TTC549 (cell line): ENCODE results near the gene GLRX2.
"Not testable (repeated sequence)": the region's sequence is repeated elsewhere in the genome, so short reads cannot be mapped to it uniquely, and the experiment has no call there.

Experiments
- FAIRE-seq: peaks from 2 replicates; lab custom pipeline; 2012; peaks lifted over from hg19 to GRCh38; lab: Jason Lieb, UNC

The GLRX2 gene, protein sequence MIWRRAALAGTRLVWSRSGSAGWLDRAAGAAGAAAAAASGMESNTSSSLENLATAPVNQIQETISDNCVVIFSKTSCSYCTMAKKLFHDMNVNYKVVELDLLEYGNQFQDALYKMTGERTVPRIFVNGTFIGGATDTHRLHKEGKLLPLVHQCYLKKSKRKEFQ

DNA sequence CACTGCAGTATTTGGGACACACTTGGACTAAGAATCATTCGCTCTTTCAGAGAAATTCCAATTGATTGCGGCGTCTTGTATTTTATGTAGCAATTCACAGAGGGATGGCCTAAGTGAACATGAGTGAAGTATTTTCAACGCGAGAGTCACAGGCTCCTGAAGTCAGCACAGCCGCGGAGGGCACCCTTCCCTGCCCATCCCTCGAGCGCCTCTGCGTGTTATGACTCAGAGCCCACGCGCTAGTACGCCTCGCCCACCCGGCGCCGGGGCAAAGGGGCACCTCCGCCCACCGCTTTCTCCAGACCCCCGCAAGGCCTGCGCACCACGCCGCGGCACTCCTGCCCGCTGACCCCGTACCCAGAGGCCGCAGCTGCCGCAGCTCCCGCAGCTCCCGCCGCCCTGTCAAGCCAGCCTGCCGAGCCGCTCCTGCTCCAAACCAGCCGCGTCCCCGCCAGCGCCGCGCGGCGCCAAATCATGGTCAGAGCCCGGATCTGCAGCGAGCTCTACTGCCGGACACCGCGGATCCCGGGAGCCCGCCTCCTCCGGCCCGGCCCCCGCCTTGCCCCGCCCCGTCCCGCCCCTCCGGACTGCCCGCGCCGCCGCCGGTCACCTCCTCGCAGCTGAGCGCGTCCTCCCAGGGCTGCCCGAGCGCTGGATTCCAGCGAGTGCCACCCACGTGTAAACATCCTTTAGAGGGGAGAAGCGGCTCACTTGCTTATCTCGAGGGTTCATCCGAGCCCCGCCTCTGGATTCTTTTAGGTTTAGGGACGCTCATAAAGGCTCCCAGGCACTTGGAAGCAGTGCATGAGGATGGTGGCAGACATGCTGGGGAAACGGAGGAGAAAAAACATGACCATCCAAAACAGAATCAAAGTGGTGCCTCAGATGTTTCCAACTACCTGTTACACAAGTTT lies at the start of gene GLRX2:
TSS of gene GLRX2 (minus strand) at position 508 of the 914 bp plus-strand sequence. CDS start at position 476, 32 bp downstream.
- no peak for FAIRE-seq

DNA sequence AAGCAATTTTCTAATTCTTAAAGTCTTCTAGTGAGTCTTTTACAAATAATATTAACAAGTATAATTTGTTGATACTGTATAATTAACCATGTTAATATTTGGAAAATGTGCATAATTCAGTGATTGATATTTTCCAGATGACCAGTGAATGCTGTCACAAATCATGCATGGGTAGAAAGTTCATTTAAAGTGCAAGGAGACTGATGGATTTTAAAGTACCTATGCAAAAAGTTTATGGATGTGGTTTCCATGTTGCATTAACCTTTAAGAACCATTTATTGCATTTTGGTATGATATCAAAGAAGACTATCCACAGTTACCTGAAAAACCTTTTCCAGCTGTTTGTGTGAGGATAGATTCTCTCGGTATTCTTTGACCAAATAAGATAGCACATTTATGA lies 39.8 kb upstream of the GLRX2 start:
- peak; percentile 78 for FAIRE-seq

DNA sequence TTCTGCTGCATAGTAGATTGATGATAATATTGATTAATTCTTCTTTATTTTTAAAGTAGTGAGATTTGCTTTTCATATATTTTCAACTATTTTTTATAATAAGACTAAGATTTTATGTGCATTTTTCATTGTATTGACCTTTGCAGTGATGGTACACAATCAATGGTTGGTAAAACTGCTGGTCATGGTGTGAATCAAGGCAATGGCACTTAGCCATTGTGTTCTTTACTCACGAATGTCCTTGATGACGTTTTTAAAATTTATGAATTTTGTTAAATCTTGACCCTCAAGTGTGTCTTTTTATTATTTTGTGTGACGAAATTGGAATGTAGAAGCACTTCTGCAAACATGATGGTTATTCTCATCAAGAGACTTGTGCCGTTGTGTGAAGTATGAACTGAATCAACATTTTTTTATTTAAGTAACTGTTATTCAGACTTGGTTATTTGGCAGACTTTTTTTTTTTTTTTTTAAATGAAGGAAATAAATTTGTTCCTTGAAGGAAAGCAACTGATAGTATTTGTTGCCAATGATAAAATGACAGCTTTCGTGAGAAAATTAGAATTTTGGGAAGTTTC lies 39.2 kb upstream of the GLRX2 start:
- FAIRE-seq = no peak

DNA sequence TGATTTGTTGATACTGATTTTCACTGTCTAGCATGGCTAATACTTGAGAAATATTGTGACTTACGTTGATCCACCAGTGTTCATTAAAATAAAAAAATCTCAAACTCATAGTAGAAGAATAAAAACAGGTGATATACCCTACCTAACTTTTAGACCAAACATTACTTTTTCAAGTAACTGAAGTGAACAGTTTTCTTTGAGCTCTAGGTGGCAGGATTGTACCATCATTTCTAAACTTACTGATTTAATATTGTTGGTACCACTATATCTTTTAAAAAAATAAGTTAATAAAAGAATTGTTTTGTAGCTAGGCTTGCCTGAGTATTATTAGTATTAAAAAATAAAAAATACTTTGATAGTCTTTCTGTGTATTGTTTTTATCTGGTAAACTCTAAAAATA lies 38.1 kb upstream of the GLRX2 start:
- FAIRE-seq = peak; percentile 98

DNA sequence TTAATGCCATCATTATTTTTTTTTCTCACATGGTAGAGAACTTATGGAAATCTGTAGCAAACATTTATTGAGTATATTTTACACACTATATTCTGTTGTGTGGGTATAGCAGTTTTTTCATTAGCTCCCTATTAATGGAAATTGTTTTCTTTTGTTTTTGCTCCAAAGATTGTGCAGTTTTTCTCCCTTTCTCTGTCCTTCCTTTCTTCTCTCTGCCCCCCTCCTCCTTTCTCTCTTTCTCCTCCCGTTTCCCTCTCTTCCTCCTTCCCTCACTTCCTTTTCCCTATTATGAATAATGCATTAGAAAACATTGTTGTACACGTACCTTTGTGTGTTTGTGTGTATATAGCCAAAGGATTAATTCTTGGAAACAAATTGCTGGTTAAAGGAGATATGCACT lies 37.2 kb upstream of the GLRX2 start:
- FAIRE-seq = no peak

DNA sequence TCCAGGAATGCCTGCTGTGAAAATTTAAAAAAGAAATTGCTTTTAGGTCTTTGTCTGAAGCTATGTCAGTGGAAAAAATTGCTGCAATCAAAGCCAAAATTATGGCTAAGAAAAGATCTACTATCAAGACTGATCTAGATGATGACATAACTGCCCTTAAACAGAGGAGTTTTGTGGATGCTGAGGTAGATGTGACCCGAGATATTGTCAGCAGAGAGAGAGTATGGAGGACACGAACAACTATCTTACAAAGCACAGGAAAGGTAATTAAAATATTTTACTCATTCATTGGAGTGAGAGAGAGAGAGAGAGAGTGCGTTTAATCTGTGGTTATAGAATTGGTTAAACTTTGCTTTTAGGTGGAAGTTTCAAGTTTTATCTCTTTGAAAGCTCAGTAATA lies 36.6 kb upstream of the GLRX2 start:
- no peak for FAIRE-seq

DNA sequence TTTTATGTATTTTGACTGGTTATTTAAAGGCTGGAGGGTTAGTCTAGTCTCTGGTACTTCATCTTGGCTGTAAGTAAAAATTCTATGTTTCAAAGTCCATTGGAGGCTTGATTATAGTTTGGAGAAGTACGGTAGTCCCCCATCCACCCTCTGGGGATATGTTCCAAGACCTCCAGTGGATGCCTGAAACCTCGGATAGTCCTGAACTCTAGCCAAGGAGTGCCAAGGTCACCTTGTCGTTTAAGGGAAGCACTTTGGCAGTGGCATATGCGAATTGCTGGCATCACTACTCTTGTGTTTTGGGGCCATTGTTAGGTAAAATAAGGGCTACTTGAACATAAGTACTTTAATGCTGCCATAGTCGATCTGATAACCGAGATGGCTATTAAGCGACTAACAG lies 35.0 kb upstream of the GLRX2 start:
- FAIRE-seq = no peak

DNA sequence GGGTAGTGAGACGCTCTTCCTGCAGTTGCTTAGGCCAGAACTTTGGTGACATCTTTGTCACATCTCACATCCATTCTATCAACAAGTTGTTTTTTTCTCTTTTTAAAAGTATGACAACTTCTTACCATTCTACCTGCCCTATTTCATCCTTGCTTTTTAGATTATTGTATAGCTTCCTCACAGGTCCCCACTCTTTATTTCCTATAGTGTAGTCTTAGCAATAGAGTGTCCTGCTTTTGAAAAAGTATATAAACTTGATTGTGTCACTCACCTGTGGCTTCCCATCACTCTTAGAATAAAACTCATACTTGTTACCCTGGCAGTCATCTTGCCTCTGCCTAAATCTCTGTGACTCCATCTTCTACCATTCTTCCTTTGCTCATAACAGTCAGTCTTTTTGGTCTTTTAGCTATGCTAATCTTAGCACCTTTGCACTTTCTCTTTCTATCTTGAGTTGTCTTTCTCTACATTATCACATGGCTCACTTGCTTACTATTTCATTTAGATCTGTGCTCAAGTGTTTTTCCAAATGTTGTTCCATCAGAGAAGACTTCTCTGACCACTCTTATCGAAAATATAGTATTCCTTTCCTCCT lies 26.1 kb upstream of the GLRX2 start:
- FAIRE-seq = no peak

DNA sequence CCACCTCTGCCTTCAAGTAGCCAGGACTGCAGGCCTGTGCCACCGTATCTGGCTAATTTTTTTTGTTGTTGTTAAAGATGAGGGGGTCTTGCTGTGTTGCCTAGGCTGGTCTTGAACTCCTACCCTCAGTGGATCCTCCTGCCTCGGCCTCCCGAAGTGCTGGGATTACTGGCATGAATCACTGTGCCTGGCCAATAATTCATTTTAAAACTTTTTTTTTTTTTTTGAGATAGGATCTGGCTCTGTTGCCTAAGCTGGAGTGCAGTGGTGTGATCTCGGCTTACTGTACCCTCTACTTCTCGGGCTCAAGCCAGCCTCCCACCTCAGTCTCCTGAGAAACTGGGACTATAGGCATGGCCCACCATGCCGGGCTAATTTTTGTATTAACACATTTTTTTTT lies 20.2 kb upstream of the GLRX2 start:
- no peak for FAIRE-seq

DNA sequence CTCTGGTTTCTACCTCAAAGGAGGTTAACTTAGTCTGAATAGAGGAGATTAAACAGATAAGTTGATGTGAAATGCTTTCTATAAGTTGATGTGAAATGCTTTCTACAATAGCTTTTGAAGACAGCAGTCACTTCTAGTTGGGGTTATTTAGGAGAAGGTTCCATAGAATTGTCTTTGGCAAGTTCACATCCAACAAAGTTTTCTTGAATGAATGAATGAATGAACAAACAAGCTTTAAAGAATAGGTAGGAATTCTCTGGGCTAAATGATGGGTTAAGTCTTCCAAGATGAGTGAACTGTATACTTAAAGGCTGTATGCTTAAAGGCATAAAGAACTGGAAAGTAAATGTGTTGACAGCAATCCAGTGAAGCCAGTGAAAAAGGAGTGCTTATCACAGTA lies 18.5 kb upstream of the GLRX2 start:
- FAIRE-seq = no peak

DNA sequence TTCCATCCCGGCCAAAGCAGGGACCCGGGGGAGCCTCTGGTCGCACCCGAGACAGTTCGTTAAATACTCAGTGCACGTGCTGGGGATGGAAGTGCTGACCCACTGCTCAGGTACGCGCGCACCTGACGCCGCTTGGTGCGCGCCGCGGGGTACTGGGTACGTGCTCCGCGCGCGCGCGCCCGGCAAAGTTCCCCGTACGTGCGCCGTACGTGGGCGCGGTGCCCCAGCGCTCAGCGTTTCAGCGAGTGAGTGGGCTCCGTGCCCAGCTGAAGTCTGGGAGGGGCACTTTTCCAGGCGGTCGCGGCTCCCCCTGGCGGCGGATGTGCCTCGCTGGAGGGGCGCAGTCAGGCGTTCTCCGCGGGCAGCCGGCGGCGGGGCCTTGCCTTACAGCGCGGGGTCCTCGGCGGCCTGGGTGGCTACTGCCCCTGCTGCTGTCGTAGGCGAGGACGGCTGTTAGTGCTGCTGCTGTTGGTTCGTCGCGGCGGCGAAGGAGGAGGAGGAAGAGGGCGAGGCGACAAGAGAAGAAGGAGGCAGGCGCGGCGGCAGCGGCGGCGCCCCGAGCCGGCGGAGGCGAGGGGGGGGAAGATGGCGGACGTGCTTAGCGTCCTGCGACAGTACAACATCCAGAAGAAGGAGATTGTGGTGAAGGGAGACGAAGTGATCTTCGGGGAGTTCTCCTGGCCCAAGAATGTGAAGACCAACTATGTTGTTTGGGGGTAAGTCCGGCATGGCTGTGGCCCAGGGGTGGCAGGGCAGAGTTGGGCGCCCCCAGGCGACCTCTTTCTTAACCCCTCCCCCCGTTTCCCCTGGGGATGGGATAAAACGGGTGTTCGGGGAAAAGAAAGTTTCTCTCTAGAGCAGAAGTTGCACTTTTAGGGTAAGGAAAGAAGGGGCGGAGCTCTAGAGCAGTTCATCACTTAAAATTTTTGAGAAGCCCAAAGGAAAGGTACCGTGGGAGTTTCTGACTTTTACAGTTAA lies 16.7 kb upstream of the GLRX2 start, which contains the start of gene CDC73:
TSS of gene CDC73 (plus strand) at position 416 of the 978 bp plus-strand sequence. CDS start at position 586, 170 bp downstream.
- FAIRE-seq = peak; percentile 79

DNA sequence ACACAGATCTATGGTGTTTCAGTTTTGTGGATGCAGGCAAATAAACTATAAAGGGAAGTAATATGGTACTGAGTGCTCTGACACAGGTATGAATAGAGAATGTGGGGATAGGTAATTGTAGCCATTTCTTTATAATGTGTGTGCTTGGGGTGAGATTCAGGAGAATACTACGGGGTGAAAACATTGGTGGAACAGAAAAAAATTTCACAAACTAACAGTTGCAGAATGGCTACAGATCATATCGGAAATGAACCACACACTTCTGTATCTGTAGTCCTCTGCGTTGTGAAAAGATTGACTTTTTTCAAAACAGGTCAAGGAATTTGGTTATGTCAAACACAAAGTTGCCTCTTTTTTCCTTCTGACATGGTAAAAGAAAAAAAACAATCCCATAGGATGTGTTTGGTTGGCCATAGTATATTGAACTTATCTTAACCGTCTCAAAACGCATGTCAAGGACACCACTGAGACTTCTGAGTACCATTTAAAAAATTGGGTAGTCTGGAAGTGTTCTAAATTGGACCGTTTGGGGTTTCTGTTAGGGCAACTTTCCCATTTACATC lies 15.5 kb upstream of the GLRX2 start:
- no peak for FAIRE-seq

DNA sequence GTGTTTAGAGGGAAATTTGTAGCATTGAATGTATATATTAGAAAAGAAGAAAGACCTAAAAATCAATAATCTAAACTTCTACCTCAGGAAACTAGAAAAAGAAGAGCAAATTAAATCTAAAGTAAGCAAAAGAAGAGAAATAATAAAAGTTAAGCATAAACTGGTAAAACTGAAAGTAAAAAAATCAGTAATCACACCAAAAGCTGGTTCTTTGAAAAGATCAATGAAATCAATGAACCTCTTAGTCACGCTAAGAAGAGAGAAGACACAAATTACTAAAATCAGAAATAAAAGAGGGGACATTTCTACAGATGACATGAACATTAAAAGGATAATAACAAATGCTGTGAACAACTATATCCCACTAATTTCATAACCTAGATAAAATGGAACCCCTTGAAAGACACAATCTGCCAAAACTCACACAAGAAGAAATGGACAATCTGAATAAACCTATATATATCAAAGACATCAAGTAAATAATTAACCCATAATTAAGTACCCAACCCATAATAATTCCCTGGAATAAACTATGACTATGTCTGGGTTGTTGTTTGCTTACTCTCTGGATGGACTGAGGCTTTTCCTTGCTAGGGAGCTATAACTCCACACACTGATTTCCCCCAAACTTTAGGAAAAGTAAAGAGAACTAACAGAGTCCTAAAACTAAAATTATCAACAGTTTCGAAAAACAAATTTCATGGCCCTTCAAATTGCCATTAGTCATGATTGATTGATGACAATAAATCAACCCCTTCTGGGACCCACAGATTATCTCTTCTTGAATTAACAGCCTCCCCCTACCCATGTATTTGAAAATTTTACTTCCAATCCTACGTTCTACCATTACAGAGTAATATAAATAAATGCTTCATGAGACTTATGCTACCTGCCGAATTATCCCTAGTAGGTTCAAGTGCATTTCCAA lies 13.9 kb upstream of the GLRX2 start:
- FAIRE-seq = no peak

DNA sequence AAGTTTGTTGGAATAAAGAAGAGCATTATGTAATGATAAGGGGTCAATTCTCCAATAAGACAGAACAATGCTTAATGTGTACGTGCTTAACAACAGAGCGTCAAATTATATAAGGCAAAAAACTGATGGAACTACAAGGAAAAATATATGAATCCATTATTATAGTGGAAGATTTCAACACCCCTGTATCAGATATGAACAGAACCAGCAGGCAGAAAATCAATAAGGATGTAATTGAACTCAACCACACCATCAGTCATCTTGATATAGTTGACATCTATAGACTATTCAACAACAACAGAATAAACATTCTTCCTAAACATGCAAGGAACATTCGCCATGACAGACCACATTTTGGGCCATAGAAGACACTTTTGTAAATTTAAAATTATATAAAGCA lies 13.0 kb upstream of the GLRX2 start:
- FAIRE-seq = no peak

DNA sequence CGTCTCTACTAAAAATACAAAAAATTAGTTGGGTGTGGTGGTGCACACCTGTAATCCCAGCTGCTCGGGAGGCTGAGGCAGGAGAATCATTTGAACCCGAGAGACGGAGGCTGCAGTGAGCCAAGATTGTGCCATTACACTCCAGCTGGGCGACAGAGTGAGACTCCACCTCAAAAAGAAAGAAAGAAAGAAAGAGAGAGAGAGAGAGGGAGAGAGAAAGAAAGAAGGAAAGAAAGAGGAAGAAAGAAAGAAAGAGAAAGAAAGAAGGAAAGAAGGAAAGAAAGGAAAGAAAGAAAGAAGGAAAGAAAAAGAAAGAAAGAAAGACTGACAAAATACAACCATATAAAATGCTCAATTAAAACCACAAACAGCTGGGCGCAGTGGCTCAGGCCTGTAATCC lies 12.0 kb upstream of the GLRX2 start:
- not testable (repeated sequence) for FAIRE-seq

DNA sequence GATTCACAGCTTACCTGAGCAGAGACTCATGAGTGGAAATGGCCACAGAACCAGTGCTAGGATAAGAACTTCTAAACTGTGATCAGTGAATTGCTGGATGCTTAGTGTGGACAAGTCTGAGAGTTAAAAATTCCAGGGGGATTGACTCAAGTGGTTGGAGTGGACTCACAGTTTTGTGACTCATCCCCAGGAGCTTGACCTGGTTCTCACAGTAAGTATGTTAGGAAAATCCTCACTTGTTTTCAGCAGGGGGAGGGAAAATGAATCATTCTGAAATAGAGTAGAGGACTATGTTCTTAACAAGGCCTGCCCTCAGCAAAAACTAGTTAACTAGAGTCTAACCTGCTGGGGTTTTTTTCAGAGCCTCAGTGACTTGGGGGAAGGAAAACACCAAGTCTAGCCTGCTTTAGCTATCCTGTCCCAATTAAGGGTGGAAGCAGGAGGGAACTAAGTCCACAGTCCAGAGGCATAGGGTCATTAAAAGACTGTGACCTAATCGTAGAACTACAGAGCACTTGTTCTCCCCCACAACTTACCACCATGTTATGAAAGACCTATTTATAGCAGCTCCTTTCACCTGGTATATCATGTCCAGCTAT lies 10.5 kb upstream of the GLRX2 start:
- no peak for FAIRE-seq

DNA sequence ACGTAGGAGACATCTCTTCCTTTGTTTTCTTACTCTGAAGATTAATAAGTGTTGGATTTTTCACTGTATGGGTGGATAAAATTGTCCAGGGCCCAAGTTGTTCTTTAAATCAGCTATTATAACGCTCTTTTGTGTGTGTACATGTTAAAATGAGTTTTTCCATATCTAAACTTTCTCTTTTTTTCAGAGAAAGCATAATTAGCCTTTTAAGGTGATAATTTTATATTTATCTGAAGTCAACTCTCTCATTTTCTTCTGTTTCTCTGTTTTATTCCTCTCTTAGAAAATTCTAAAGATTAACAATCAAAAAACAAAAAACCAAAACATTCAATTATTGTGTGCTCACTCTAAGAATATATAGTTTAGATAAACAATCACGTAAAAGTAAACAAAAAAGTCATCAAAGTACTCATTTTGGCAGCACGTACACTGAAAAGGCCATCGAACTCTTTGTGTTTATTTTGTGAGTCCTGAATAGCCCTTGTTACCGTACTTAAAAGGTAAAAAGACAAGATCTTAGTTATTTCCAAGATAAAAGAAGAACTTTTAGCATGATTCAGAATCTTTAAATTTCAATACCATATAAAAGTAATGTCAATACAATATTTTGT lies 9.4 kb upstream of the GLRX2 start:
- no peak for FAIRE-seq

DNA sequence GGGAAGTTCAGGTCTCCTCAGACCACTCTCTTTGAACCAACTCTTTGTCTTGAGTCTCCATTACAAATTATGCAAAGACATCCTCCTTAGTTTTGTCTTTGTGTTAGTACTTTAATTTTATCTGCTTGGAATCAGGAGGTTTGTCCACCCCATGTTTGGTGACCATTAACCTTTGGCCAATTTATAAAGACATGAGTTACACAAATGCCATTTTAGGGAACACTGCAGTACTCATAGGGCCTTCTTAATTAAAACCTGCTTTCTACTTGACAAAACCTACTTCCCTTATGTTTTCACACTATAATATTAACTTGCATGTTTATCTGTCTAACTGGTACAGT lies 8.7 kb upstream of the GLRX2 start:
- FAIRE-seq = no peak

DNA sequence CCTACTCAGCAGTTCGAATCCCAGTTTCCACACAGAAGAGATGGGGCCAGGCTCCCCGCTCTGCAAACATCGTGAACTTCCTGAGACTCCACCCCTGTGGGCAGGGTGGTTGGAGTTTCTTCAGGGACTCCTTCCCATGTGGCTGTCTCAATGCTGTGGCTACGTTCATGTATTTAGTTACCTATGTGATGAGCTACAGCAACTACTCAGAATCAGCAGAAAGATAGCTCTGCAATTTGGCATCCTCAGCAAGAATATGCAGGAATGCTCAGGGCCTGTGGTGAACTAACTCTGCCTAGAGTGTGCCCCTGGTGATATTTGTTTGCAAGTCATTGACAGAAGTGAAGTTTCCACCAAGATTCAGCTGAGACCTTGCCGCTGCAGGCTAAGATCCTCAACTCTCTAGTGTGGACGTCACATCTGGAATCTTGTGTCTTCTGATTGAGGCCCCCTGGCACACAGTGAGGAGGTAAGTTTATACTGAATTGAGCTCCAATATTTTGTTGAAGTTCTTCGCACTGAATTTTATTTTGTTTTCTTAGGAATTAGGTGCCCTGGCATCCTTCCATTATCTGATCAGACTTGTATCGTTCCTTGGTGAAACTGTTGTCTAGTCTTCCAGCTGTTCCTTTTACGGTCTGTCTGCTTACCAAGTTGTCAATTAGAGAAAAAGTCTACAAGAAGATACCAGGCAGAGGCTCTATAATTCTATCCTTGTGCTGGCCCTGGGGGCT lies 8.2 kb upstream of the GLRX2 start:
- no peak for FAIRE-seq
